ENCODE data around the gene PRPS2.

DNA sequence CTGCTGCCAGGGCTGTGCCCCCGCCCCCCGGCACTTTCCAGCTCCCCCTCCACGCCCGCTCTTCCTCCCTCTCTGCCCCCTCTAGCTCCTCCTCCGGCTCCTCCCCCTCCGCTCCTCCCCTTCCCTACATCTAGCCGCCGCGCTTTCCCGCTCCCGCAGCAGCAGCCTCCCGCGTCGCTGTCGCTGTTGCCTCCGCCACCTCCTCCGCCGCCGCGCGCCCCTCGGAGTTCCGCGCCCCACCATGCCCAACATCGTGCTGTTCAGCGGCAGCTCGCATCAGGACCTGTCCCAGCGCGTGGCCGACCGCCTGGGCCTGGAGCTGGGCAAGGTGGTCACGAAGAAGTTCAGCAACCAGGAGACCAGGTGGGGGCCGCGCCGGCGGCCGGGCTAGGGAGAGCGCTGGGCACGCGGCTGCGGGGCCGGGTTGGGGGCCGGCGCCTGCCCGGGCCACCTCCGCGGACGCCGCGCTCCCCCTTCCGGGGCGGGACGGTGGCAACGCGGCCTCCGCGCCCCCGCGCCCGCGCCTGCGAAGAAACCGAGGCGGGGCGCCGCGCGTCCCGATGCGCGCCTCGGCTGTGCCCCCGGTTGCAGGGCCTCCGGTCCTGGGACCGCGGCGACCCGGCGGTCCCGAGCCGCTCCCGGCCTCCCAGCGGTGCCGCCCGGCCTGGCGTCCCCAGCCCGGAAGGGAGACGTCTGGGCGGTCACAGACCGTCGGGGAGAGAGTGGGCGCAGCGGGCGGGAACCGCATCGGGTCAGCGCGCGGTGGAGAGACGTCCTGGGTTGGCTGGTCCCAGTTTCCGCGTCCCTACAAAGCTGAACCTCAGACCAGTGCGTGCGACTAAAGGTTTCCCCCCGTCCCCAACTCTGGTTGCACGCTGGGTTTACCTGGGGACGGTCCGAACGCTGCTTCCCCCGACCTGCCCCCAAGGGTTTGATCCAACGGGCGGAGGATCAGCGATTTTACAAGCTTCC lies at the start of gene PRPS2:
- TF ChIP-seq, protein P1, sequence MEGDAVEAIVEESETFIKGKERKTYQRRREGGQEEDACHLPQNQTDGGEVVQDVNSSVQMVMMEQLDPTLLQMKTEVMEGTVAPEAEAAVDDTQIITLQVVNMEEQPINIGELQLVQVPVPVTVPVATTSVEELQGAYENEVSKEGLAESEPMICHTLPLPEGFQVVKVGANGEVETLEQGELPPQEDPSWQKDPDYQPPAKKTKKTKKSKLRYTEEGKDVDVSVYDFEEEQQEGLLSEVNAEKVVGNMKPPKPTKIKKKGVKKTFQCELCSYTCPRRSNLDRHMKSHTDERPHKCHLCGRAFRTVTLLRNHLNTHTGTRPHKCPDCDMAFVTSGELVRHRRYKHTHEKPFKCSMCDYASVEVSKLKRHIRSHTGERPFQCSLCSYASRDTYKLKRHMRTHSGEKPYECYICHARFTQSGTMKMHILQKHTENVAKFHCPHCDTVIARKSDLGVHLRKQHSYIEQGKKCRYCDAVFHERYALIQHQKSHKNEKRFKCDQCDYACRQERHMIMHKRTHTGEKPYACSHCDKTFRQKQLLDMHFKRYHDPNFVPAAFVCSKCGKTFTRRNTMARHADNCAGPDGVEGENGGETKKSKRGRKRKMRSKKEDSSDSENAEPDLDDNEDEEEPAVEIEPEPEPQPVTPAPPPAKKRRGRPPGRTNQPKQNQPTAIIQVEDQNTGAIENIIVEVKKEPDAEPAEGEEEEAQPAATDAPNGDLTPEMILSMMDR (conservative IDR thresholded peaks at IDR 0.05; ENCODE audit: low read depth, low read length) = no peak
- TF ChIP-seq EZH2 (IDR thresholded peaks at IDR 0.05; ENCODE audit: low read length, unreplicated experiment) (no peak), EZH2phosphoT487 (IDR thresholded peaks at IDR 0.05; ENCODE audit: borderline replicate concordance, low read length) (no peak)

Data from PC-3 (cell line).